Fibroblast of peridontal ligament (primary cell): Measurements from ENCODE around the gene LAMTOR5.
"Not testable (repeated sequence)": the region's sequence is repeated elsewhere in the genome, so short reads cannot be mapped to it uniquely, and the experiment has no call there.

Experiments used
- DNase-seq: peaks from one replicate; pipeline ENCODE4 v3.0.0-alpha.2; 2010; ENCODE audit errors: extremely low read depth

LAMTOR5 gene

DNA sequence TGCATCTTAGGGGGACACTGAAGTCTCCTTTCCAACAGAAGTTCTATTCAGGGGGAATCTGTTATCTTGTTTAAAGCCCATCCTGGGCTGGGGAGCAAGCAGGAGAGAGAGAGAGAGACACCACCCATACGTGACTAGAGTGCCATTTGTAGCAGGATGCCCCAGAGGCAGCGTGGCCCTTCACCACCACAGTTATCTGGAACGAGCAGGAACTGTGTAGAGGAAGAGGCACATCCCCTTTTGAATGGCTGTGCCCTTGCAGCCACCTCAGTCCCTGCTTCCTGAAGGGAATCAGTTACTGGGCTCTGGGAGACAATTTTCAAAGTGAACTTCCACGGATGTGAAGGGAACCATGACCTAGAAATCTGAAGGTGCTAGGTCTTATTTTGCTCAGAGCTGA, 19.4 kb upstream of the LAMTOR5 start:
- DNase-seq, result no peak

- DNase-seq, result no peak
Observed at GRCh38 chr1:110425612-110426152, 18.2 kb upstream of the LAMTOR5 start.

- no peak for DNase-seq
Observed at GRCh38 chr1:110424699-110425611, 17.5 kb upstream of the LAMTOR5 start.

DNA sequence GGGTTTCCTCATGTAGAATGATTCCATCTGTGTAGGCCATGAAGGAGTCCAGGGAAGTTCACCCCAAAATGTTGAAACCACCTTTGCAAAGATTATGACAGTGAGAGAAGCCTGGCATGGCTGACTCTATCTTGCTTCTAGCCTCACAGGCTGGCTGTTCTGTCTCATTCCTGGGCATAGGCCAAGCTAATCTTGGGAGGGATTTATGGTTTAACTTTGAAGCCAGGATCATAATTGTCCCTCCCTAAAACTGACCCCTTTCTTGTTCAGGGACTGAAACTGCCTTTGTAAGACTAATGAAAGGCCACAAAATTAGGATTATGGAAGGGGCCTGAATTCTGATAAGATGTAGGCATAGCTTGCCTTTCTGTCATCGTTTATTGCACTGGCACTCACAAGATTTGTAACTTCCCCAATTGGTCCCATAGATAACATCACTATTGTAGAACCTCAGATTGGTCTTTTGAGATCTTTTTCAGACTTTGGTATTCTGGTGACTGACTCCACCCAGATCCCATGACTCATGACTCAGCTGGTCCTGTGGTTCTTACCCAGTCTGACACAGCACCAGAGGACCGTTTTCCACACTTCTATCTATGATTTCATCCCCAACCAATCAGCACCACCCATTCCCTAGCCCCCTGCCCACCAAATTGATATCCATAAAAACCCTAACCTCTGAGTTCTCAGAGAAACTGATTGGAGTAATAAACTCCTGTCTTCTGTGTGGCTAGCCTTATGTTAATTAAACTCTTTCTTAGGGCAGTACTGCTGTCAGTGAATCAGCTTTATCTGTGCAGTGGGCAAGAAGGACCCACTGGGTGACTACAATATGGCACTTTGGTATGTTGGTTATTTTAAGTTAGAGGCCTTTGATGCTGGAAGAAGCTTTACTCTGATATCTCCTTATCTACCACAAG, 13.6 kb upstream of the LAMTOR5 start:
- DNase-seq, result peak; percentile 67

DNA sequence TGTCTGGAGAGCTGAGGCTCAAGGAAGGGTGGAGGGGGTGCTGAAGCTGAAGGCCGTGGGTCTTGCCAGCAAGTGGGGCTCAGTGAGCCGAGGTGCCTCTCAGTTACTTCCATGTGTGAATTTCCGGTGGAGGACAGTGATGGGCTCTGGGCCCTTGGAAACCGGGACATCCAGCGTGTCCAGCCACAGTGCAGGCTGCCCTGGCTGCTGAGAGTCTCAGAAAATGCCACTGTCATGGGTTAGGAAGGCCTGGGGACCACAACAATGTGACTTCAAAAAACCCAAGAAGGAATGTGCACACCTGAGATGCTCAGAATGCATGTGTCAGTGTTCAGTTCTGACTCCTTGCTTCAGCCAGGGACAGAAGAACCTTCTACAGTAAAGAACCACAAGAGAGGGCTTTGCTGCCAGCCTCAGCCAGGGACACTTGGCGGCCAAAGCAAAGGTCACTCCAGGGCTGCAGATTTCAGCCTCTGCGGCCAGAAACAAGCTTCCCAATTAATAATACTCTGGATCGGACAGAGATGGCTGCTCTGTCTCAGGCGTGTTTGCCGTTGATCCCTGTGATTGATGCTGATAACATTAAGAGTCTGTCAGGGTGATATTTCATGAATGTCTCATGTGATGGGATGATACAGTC, 12.6 kb upstream of the LAMTOR5 start:
- no peak for DNase-seq

- DNase-seq, result no peak
Observed at GRCh38 chr1:110418729-110419128, 11.2 kb upstream of the LAMTOR5 start.

- not testable (repeated sequence) for DNase-seq
Observed at GRCh38 chr1:110413045-110413444, 5.6 kb upstream of the LAMTOR5 start.

- peak; percentile 75 for DNase-seq
Observed at GRCh38 chr1:110412576-110412975, 5.1 kb upstream of the LAMTOR5 start.

- DNase-seq, result no peak
Observed at GRCh38 chr1:110411173-110411735, 3.8 kb upstream of the LAMTOR5 start.

- DNase-seq, result no peak
Observed at GRCh38 chr1:110409316-110409715, 1.8 kb upstream of the LAMTOR5 start.

DNA sequence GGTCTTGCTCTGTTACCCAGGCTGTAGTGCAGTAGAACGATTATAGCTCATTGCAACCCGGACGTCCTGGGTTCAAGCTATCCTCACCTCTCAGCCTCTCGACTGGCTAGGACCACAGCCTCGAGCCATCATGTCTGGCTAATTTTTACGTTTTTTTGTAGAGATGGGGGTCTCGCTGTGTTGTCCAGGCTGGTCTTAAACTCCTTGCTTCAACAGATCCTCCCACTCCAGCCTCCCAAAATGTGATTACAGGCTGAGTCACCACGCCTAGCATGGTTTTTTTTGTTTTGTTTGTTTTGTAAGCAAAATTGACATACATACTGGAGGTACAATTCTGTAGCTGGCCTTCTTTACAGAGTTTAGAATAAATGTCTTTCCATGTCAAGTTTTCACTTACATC, 994 bp upstream of the LAMTOR5 start:
- DNase-seq, result no peak

DNA sequence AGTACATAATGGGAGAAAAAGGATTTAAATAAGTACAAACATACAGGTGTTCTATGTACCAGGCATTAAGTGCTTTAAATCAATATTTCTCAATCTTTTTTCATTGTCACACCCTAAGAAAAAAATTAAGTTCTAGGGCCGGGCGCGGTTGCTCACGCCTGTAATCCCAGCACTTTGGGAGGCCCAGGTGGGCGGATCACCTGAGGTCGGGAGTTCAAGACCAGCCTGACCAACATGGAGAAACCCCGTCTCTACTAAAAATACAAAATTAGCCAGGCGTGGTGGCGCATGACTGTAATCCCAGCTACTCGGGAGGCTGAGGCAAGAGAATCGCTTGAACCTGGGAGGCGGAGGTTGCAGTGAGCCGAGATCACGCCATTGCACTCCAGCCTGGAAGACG, 1.1 kb downstream of the LAMTOR5 start:
- DNase-seq, result not testable (repeated sequence)

DNA sequence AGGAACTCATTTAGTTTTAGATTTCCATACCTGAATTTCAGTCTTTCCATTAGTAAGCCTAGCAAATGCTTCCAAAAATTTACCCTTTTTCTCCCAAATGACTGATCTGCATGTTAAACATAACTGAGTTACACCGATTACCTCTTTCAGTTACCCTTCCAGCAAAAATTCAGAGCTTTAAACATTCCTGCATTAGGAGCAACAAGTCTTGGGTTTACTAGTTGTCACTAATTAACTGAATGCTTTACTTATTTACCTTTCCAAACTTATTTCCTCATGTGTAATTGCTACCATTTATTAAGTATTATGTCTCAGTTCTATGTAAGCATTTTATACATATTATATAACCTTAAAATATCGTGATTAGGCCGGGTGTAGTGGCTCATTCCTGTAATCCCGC, 3.1 kb downstream of the LAMTOR5 start:
- DNase-seq, result no peak

DNA sequence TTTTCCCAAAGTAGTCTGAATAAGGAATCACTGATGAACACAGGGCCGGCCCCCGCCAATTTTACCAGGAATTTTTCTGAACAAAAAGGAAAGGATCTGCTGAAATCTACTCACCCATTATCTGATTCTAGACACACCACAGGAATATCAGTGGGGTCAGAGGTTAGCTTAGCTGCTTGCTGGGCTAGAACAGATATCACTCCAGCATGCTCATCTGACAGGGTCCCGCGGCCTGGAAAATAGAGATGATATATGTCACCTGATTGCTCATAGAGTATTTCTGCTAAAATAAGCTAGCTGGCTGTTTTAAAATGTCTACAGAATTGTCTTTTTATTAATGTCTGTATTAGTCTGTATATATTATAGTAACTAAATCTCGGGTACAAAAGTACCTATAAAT, 3.7 kb downstream of the LAMTOR5 start:
- DNase-seq, result no peak

- not testable (repeated sequence) for DNase-seq
Observed at GRCh38 chr1:110396259-110396958, 11.1 kb downstream of the LAMTOR5 start.

- DNase-seq, result no peak
Observed at GRCh38 chr1:110394493-110394820, 13.0 kb downstream of the LAMTOR5 start.

DNA sequence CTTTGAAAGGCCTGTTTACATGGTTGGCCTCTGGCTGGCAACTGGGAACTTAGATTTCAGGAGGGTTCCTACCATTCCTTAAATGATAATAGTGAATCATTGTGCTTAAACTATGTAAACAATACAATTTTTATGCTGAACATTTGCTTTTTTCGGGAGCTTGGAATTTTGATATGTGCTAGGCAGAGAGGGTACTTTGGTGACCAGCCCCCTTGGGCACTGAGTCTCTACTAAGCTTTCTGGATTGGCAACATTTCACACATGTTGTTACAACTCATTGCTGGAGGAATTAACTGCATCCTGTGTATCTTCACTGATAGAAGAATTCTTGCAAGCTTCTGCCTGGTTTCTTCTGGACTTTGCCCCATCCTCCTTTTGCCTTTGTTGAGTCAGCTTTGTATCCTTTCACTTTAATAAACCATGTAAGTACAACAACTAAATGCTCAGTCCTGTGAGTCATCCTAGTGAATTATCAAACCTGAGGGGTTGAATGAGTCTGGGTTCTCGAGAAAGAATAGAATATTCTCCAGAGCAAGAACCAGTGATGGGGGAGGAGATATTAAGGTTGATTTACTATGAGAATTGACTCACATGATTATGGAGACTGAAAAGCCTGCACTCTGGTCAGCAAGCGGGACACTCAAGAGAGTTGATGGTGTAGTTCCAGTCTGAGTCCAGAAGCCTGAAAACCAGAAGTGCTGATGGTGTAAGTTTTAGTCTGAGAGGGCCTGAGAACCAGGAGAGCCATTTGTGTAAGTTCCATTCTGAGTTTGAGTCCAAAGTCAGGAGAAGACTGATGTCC, 13.6 kb downstream of the LAMTOR5 start:
- DNase-seq, result peak; percentile 84

DNA sequence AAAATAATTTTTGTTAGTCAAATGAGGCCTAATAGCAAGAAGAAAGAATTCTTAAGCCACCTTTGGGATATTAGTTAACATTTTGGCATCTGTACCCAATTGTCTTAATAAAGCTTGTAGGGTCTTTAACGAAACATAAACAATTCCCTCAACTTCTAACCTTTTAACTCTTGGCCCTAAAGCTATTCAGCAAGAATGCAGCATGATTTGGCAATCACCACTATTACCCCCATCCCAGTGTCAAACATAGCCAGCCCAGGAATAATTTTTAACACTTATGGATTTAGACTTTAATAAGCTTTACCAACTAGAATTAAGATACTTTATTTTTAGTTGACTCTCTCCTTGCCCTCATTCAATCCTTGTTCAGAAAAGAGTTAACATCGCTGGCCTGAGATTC, 14.2 kb downstream of the LAMTOR5 start:
- DNase-seq, result no peak

DNA sequence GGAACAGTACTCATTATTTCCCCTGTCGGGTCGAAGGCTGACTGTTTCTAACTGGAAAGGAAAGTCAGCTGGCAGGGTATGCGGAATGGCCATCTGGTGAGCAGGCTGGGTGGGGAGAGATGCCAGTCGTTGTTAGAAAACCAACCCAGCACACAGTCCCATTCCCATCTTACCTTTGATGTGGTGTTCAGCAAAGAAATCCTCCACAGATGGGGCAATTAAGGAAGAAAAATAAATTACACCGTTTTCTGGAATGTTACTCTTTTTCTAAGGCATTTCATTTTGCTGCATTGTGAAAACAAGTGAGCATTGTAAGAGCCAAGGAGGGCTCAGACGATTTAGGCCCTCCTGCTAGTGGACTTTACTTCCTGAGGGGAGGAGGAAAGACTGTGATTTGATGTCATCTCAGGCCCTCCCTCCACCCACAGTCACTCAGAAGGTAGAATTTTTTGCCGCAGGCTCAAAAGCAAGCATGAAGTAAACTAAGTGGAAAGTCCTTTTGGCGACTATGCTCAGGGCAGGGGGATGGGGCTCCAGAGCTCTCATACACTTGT, 16.7 kb downstream of the LAMTOR5 start, which contains the start of gene SLC16A4:
TSS of gene SLC16A4 (minus strand) at position 335 of the 554 bp plus-strand sequence. CDS start 1,703 bp downstream, outside the sequence.
- DNase-seq, result peak; percentile 95

GRCh38 chr1:110390096-110390495, 17.4 kb downstream of the LAMTOR5 start:
- DNase-seq, result peak; percentile 90
